GM23338 (cell line): Measurements from ENCODE around the gene THOC2. TPM values are rescaled to one million over a fixed set of nuclear protein-coding genes. Genes with fewer than 3 reads are reported as not detected.
"Not testable (repeated sequence)": the region's sequence is repeated elsewhere in the genome, so short reads cannot be mapped to it uniquely, and the experiment has no call there.

ENCODE experiments used
- ATAC-seq: fragments of 200-7000 bp; cut with Tn5 transposase; 3 replicates; pipeline ENCODE4 v1.9.1; 2020
- DNase-seq: peaks from one replicate; pipeline ENCODE4 v3.0.0-alpha.2; 2015; ENCODE audit warnings: low spot score
- H2AFZ ChIP-seq: fragments of 200-600 bp; sonication (generic); 2 replicates; pipeline ENCODE4 v1.8.0; 2016; ENCODE audit warnings: antibody characterized with exemption, mild to moderate bottlenecking, moderate library complexity
- H3F3A ChIP-seq: fragments of 200-600 bp; sonication (generic); replicated peaks from 2 replicates; pipeline ENCODE4 v1.8.0; 2017; ENCODE audit warnings: antibody characterized with exemption, mixed run types, low read depth
- H3K27ac ChIP-seq: fragments of 200-600 bp; sonication (generic); 2 replicates; pipeline ENCODE4 v1.6.1; 2016; ENCODE audit warnings: low read depth
- H3K27me3 ChIP-seq: fragments of 200-600 bp; sonication (generic); 2 replicates; pipeline ENCODE4 v1.8.0; 2016; ENCODE audit warnings: mild to moderate bottlenecking, mixed run types, moderate library complexity; ENCODE audit not compliant: insufficient read depth
- H3K36me3 ChIP-seq: fragments of 200-600 bp; sonication (generic); 2 replicates; pipeline ENCODE4 v1.8.0; 2016; ENCODE audit warnings: mild to moderate bottlenecking; ENCODE audit not compliant: insufficient read depth
- H3K4me1 ChIP-seq: fragments of 200-600 bp; sonication (generic); 2 replicates; pipeline ENCODE4 v1.8.0; 2016; ENCODE audit warnings: mild to moderate bottlenecking, moderate library complexity; ENCODE audit not compliant: insufficient read depth
- H3K4me2 ChIP-seq: fragments of 200-600 bp; sonication (generic); 2 replicates; pipeline ENCODE4 v1.7.1; 2017; ENCODE audit warnings: mixed run types
- H3K4me3 ChIP-seq: fragments of 200-600 bp; sonication (generic); 2 replicates; pipeline ENCODE4 v1.6.1; 2016; ENCODE audit warnings: mixed run types
- H3K79me2 ChIP-seq: fragments of 200-600 bp; sonication (generic); replicated peaks from 2 replicates; pipeline ENCODE4 v1.8.0; 2017; ENCODE audit warnings: mild to moderate bottlenecking; ENCODE audit not compliant: insufficient read depth
- H3K9me2 ChIP-seq: fragments of 200-600 bp; sonication (generic); 2 replicates; pipeline ENCODE4 v1.8.0; 2017; ENCODE audit not compliant: insufficient read depth
- H4K20me1 ChIP-seq: fragments of 200-600 bp; sonication (generic); replicated peaks from 2 replicates; pipeline ENCODE4 v1.8.0; 2017; ENCODE audit warnings: mild to moderate bottlenecking; ENCODE audit not compliant: insufficient read depth
- H3K27ac Mint-ChIP-seq: 2 replicates; pipeline ENCODE4 v1.8.0; 2020; ENCODE audit warnings: inconsistent platforms, mild to moderate bottlenecking, moderate library complexity, mixed read lengths
- H3K27me3 Mint-ChIP-seq: 3 replicates; pipeline ENCODE4 v1.8.0; 2022; ENCODE audit warnings: low read depth, mild to moderate bottlenecking, moderate library complexity, mixed read lengths, inconsistent platforms; ENCODE audit not compliant: insufficient read depth, poor library complexity
- H3K36me3 Mint-ChIP-seq: 3 replicates; pipeline ENCODE4 v1.8.0; 2021; ENCODE audit warnings: low read depth, mild to moderate bottlenecking, inconsistent platforms, moderate library complexity, mixed read lengths
- H3K4me1 Mint-ChIP-seq: 3 replicates; pipeline ENCODE4 v1.8.0; 2020; ENCODE audit warnings: mild to moderate bottlenecking, inconsistent platforms, mixed read lengths
- H3K4me3 Mint-ChIP-seq: 3 replicates; pipeline ENCODE4 v1.8.0; 2021; ENCODE audit warnings: moderate library complexity, mild to moderate bottlenecking, inconsistent platforms, mixed read lengths
- H3K9me3 Mint-ChIP-seq: 3 replicates; pipeline ENCODE4 v1.8.0; 2020; ENCODE audit warnings: moderate library complexity, mild to moderate bottlenecking, inconsistent platforms, mixed read lengths
- CREB1 ChIP-seq: fragments of 250-450 bp; sonication (Bioruptor Pico); IDR thresholded peaks from 2 replicates; pipeline ENCODE4 v1.5.0; 2020; ENCODE audit warnings: low read depth, mild to moderate bottlenecking, moderate library complexity
- CTCF ChIP-seq, 2 experiments: fragments of 200-600 bp in 1 of 2; sonication (generic) in 1 of 2; conservative IDR thresholded peaks; 2 replicates each; pipeline versions ENCODE4 v1.5.1 to v1.6.1; 2016 to 2017; ENCODE audit warnings: antibody characterized with exemption in 2 of 2, low read depth in 2 of 2, mild to moderate bottlenecking in 2 of 2, moderate library complexity in 1 of 2
- EZH2 ChIP-seq: fragments of 200-600 bp; sonication (generic); IDR thresholded peaks from one replicate; pipeline ENCODE4 v1.8.0; 2017; ENCODE audit warnings: antibody characterized with exemption, mild to moderate bottlenecking, low read depth; ENCODE audit not compliant: unreplicated experiment
- EZH2phosphoT487 ChIP-seq: fragments of 200-600 bp; sonication (generic); IDR thresholded peaks from one replicate; pipeline ENCODE4 v1.8.1; 2018; ENCODE audit warnings: antibody characterized with exemption; ENCODE audit not compliant: unreplicated experiment
- NANOG ChIP-seq: IDR thresholded peaks from 2 replicates; pipeline ENCODE4 v1.6.1; 2016; ENCODE audit warnings: antibody characterized with exemption, borderline replicate concordance
- POLR2AphosphoS5 ChIP-seq: IDR thresholded peaks from 2 replicates; pipeline ENCODE4 v1.6.1; 2016; ENCODE audit warnings: antibody characterized with exemption, low read depth
- REST ChIP-seq: IDR thresholded peaks from one replicate; pipeline ENCODE4 v1.6.1; 2018; ENCODE audit warnings: antibody characterized with exemption; ENCODE audit not compliant: unreplicated experiment
- ZNF114 ChIP-seq: fragments of 250-450 bp; sonication (Bioruptor Pico); IDR thresholded peaks from 2 replicates; pipeline ENCODE4 v1.5.0; 2020; ENCODE audit warnings: mild to moderate bottlenecking, moderate library complexity
- ZNF331 ChIP-seq: fragments of 250-450 bp; sonication (Bioruptor Pico); IDR thresholded peaks from 2 replicates; pipeline ENCODE4 v1.5.0; 2020; ENCODE audit warnings: low read depth, mild to moderate bottlenecking, moderate library complexity
- polyA plus RNA-seq: library from polyadenylated mRNA; unstranded; fragments of >200 nt; fragmentation: Nextera tagmentation; extraction: Ambion mirVana; gene quantifications from 2 replicates; pipeline ENCODE4 v1.2.1, GENCODE V29; 2016
- total RNA-seq: library from RNA; depleted of rRNA; stranded (reverse); fragments of >200 nt; shearing (Covaris generic); gene quantifications from 2 replicates; pipeline ENCODE4 v1.2.3, GENCODE V29; 2014

The THOC2 gene
- total and polyA plus RNA-seq, 2 experiments from 2014 or later, result 86.6 to 138 TPM

GRCh38 chrX:123738378-123738940, 5.6 kb upstream of the THOC2 start (continued):
- TF ChIP-seq POLR2AphosphoS5 (no peak), EZH2 (no peak), CTCF (conservative IDR thresholded peaks at IDR 0.05; ENCODE audit: low read depth in 2 of 2) (no peak), CREB1 (CRISPR knock-in tag) (no peak), NANOG (no peak)

GRCh38 chrX:123736333-123736921, 3.6 kb upstream of the THOC2 start:
- Histone ChIP-seq H3K9me2 (no peaks in the 10 kb centered on the region), H3K4me3 (no peak overlapping the region), H3K4me1 (0 out of 2 replicates have a peak, but pooled peaks cover under 1% of the 10 kb centered on the region), H3K79me2 (peaks cover 14% of the 10 kb centered on the region), H3K4me2 (no peak overlapping the region), H3K36me3 (no peaks in the 10 kb centered on the region), H2AFZ (no peak overlapping the region), H3K27ac (no peak overlapping the region), H4K20me1 (no peaks in the 10 kb centered on the region), H3F3A (no peaks in the 10 kb centered on the region), H3K27me3 (no peaks in the 10 kb centered on the region)
- ATAC-seq (no peak), DNase-seq (no peak)
- peaks cover 6% of the 10 kb centered on the region for H3K36me3 Mint-ChIP-seq
- no peaks in the 10 kb centered on the region for H3K4me1 Mint-ChIP-seq
- peaks cover 15% of the 10 kb centered on the region for H3K9me3 Mint-ChIP-seq
- H3K27me3 Mint-ChIP-seq, result peaks cover 7% of the 10 kb centered on the region
- TF ChIP-seq POLR2AphosphoS5, result no peak
- no peak for TF ChIP-seq EZH2phosphoT487
- no peak for TF ChIP-seq EZH2
- TF ChIP-seq CREB1 (CRISPR knock-in tag), result no peak
- no peak for TF ChIP-seq NANOG
- TF ChIP-seq CTCF (conservative IDR thresholded peaks at IDR 0.05; ENCODE audit: low read depth in 2 of 2), result no peak
- no peak for TF ChIP-seq REST
- TF ChIP-seq ZNF114 (CRISPR knock-in tag), result no peak
- TF ChIP-seq ZNF331, result no peak
- H3K27ac Mint-ChIP-seq, result no peak overlapping the region
- H3K4me3 Mint-ChIP-seq, result no peak overlapping the region

GRCh38 chrX:123735137-123735536, 2.3 kb upstream of the THOC2 start:
- not testable (repeated sequence) for H3K4me1 Mint-ChIP-seq, H3K36me3 ChIP-seq

DNA sequence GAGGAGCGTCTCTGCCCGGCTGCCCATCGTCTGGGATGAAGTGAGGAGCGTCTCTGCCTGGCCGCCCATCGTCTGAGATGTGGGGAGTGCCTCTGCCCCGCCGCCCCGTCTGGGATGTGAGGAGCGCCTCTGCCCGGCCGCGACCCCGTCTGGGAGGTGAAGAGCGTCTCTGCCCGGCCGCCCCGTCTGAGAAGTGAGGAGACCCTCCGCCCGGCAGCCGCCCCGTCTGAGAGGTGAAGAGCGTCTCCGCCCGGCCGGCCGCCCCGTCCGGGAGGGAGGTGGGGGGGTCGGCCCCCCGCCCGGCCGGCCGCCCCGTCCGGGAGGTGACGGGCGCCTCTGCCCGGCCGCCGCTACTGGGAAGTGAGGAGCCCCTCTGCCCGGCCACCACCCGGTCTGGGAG, 1.2 kb upstream of the THOC2 start:
- H3K27me3 Mint-ChIP-seq, H3F3A ChIP-seq, H3K27ac Mint-ChIP-seq, H3K4me2 ChIP-seq, H3K4me3 Mint-ChIP-seq, H3K4me3 ChIP-seq, H3K4me1 Mint-ChIP-seq, H3K27me3 ChIP-seq, H3K9me2 ChIP-seq, DNase-seq, H3K4me1 ChIP-seq, H2AFZ ChIP-seq, H3K36me3 ChIP-seq, ATAC-seq, H3K27ac ChIP-seq: not testable (repeated sequence)
- peaks cover 37% of the 10 kb centered on the region for H3K79me2 ChIP-seq
- Mint-ChIP-seq H3K36me3 (peaks cover 11% of the 10 kb centered on the region), H3K9me3 (peaks cover 15% of the 10 kb centered on the region)
- H4K20me1 ChIP-seq, result peaks cover 11% of the 10 kb centered on the region; the same call in 1 of the 2 replicates

More at GRCh38 chrX:123735137-123735536, 2.3 kb upstream of the THOC2 start:
- H3K4me3 ChIP-seq, H3F3A ChIP-seq, H3K4me2 ChIP-seq, DNase-seq, H3K27me3 Mint-ChIP-seq, H3K9me2 ChIP-seq, H3K4me3 Mint-ChIP-seq, H3K27me3 ChIP-seq, H3K27ac ChIP-seq, H3K4me1 ChIP-seq, ATAC-seq, H3K27ac Mint-ChIP-seq, H2AFZ ChIP-seq, H4K20me1 ChIP-seq: not testable (repeated sequence)
- Mint-ChIP-seq H3K9me3 (peaks cover 15% of the 10 kb centered on the region), H3K36me3 (peaks cover 11% of the 10 kb centered on the region)
- H3K79me2 ChIP-seq, result peaks cover 26% of the 10 kb centered on the region
